Spleen (tissue), 11 donors: ENCODE results near the gene DEAF1. TPM values are rescaled to one million over a fixed set of nuclear protein-coding genes. Genes with fewer than 3 reads are reported as not detected.

ENCODE experiments used
- DNase-seq: peaks from one replicate; pipeline ENCODE4 v3.0.0-alpha.2; 2020
- H3K27ac ChIP-seq, 8 donors: fragments of 200-600 bp; sonication (generic) in 7 of 8; 1 replicate in 4 of 8; 2 replicates in 4 of 8; pipeline versions ENCODE4 v1.5.0 to v1.8.0; 2016 to 2021; ENCODE audit warnings: inconsistent platforms in 4 of 8, mild to moderate bottlenecking in 4 of 8, moderate library complexity in 1 of 8
- H3K27me3 ChIP-seq, 7 donors: fragments of 200-600 bp; sonication (generic) in 6 of 7; replicated peaks in 1 of 7; 1 replicate in 4 of 7; 2 replicates in 3 of 7; pipeline versions ENCODE4 v1.5.0 to v1.8.0; 2016 to 2021; ENCODE audit warnings: inconsistent platforms in 3 of 7, mild to moderate bottlenecking in 1 of 7
- H3K36me3 ChIP-seq, 6 donors: fragments of 200-600 bp; sonication (generic) in 5 of 6; 1 replicate in 4 of 6; 2 replicates in 2 of 6; pipeline versions ENCODE4 v1.5.0 to v1.8.0; 2016 to 2021; ENCODE audit warnings: inconsistent platforms in 2 of 6
- H3K4me1 ChIP-seq, 6 donors: fragments of 200-600 bp; sonication (generic) in 5 of 6; 1 replicate in 3 of 6; 2 replicates in 3 of 6; pipeline versions ENCODE4 v1.5.0 to v1.8.0; 2016 to 2021; ENCODE audit warnings: inconsistent platforms in 3 of 6
- H3K4me3 ChIP-seq, 8 donors: fragments of 200-600 bp; sonication (generic) in 7 of 8; 1 replicate in 4 of 8; 2 replicates in 4 of 8; pipeline versions ENCODE4 v1.5.0 to v1.8.0; 2016 to 2021; ENCODE audit warnings: inconsistent platforms in 4 of 8, mild to moderate bottlenecking in 4 of 8, moderate library complexity in 2 of 8
- H3K9me3 ChIP-seq, 8 donors: fragments of 200-600 bp; sonication (generic) in 7 of 8; 1 replicate in 4 of 8; 2 replicates in 4 of 8; pipeline versions ENCODE4 v1.5.0 to v1.8.0; 2016 to 2021; ENCODE audit warnings: inconsistent platforms in 4 of 8
- CTCF ChIP-seq, 11 experiments: fragments of 200-600 bp in 7 of 11; fragments of 450-650 bp in 4 of 11; sonication (generic) in 4 of 11; IDR thresholded peaks in 8 of 11; conservative IDR thresholded peaks in 3 of 11; 1 replicate in 7 of 11; 2 replicates in 4 of 11; pipeline versions ENCODE4 v1.4.0 to v1.8.0; 2016 to 2021; ENCODE audit warnings: antibody characterized with exemption in 11 of 11, inconsistent platforms in 4 of 11, mild to moderate bottlenecking in 1 of 11
- POLR2A ChIP-seq, 3 donors: fragments of 450-650 bp; IDR thresholded peaks; one replicate each; pipeline ENCODE4 v1.5.1; 2017; ENCODE audit warnings: antibody characterized with exemption in 3 of 3, mild to moderate bottlenecking in 1 of 3
- POLR2AphosphoS5 ChIP-seq, 3 donors: sonication (generic); formaldehyde crosslinking; IDR thresholded peaks; one replicate each; pipeline ENCODE4 v1.5.1; 2017; ENCODE audit warnings: antibody characterized with exemption in 3 of 3
- WGBS, 5 donors: extraction: QIAGEN DNeasy Blood & Tissue Kit in 3 of 5; methylation state at CpG; one replicate each; pipeline versions ENCODE4 v1.1.5 to v1.1.7; 2013 to 2018; 5-methylcytosine and 5-hydroxymethylcytosine counted together
- intact Hi-C: fragments of 100-400 bp; cut with DNase I; formaldehyde crosslinking; loops from one replicate; pipeline ENCODE4 v1.15.0; 2023; ENCODE audit warnings: low total_unique reads
- polyA plus RNA-seq, 3 donors: library from polyadenylated mRNA; stranded (reverse); fragments of 200-250 nt; gene quantifications; one replicate each; pipeline ENCODE4 v1.2.1, GENCODE V29; 2013
- total RNA-seq, 7 donors: library from RNA; depleted of rRNA in 3 of 7; stranded (reverse); fragments of >200 nt in 3 of 7; fragmentation: NEBNext Ultra II Directional in 4 of 7; extraction: Animal tissue kit (Norgen Biotek cat#: 25700) in 4 of 7; gene quantifications; one replicate each; pipeline versions ENCODE4 v1.1.0 to v1.2.1, GENCODE V29; 2016 to 2021
- donor health status: healthy with polysubstance abuse.
- donor health status: DM: no; HTN: no; CAD: no; lungs with moderate emphysema.
- donor health status: DM: no; HTN: no; CAD: no.
- donor health status: Bipolar disorder and iron deficiency.
- donor health status: healthy.
- donor health status: DM: no; HTN: no; CAD: no.
- donor health status: DM: yes; HTN: yes; CAD: no.

The DEAF1 gene
- total and polyA plus RNA-seq, 10 donors, result 21.8 to 44.9 (median 30.1) TPM

- Histone ChIP-seq H3K27me3 (peaks cover 0 to 70% (median 42%) of the 10 kb centered on the region in 7 donors), H3K4me1 (peaks cover 21 to 65% (median 43%) of the 10 kb centered on the region in 6 donors), H3K4me3 (peak overlapping the region in 5 of 8 donors; percentile 19 to 64 (median 24)), H3K36me3 (peaks cover 0 to 27% (median 0%) of the 10 kb centered on the region in 6 donors), H3K27ac (peak overlapping the region in 3 of 8 donors; percentile 7 to 33 (median 10)), H3K9me3 (no peaks in the 10 kb centered on the region)
- DNase-seq, result no peak
- intact Hi-C loops, result no loop called here
- WGBS, 5 donors, result 55 to 71% (median 59%) methylated on average over 19 to 30 of the region's 30 CpGs
- no peak for TF ChIP-seq POLR2AphosphoS5 (IDR thresholded peaks at IDR 0.05)
- no peak for TF ChIP-seq POLR2A (IDR thresholded peaks at IDR 0.05)
- no peak for TF ChIP-seq CTCF (IDR thresholded peaks at IDR 0.05 in 8 of 11, conservative IDR thresholded peaks at IDR 0.05 in 3 of 11)
Measured at GRCh38 chr11:706957-707816, 12.2 kb upstream of the DEAF1 start.

- TF ChIP-seq POLR2AphosphoS5 (IDR thresholded peaks at IDR 0.05) (peak in 1 of 3 donors; percentile 13), CTCF (IDR thresholded peaks at IDR 0.05 in 8 of 11, conservative IDR thresholded peaks at IDR 0.05 in 3 of 11) (no peak)
- peaks cover 21 to 71% (median 48%) of the 10 kb centered on the region in 6 donors for H3K4me1 ChIP-seq
- 9 to 70% (median 14%) methylated on average over 2 to 22 of the region's 22 CpGs for WGBS, 5 donors
- intact Hi-C loops, result no loop called here
- H3K36me3 ChIP-seq, result peaks cover 0 to 34% (median 2%) of the 10 kb centered on the region in 6 donors
- DNase-seq, result no peak
- no peaks in the 10 kb centered on the region for H3K9me3 ChIP-seq
- peak overlapping the region in 6 of 8 donors; percentile 11 to 64 (median 23) for H3K4me3 ChIP-seq
- peak overlapping the region in 3 of 8 donors; percentile 7 to 43 (median 10) for H3K27ac ChIP-seq
- peaks cover 0 to 63% (median 42%) of the 10 kb centered on the region in 7 donors for H3K27me3 ChIP-seq
Measured at GRCh38 chr11:706439-706956, 11.5 kb upstream of the DEAF1 start.

GRCh38 chr11:705646-706438 lies 10.8 kb upstream of the DEAF1 start, which contains the start of gene EPS8L2:
Gene EPS8L2 (plus strand): TSS chr11:706231. CDS start chr11:709408, 3,177 bp downstream.
- peaks cover 21 to 69% (median 47%) of the 10 kb centered on the region in 6 donors for H3K4me1 ChIP-seq
- peak within 1 kb of the TSS in 6 of 8 donors; percentile 3 to 43 (median 9) for H3K27ac ChIP-seq
- H3K9me3 ChIP-seq, result no peaks in the 10 kb centered on the region
- peaks cover 0 to 38% (median 2%) of the 10 kb centered on the region in 6 donors for H3K36me3 ChIP-seq
- TF ChIP-seq POLR2AphosphoS5 (IDR thresholded peaks at IDR 0.05) (peak in 2 of 3 donors; percentile 12 to 53), CTCF (IDR thresholded peaks at IDR 0.05 in 8 of 11, conservative IDR thresholded peaks at IDR 0.05 in 3 of 11) (no peak)
- DNase-seq, result peak; percentile 81
- peaks cover 0 to 56% (median 42%) of the 10 kb centered on the region in 7 donors for H3K27me3 ChIP-seq
- 5 to 18% (median 10%) methylated on average over 25 to 90 of the region's 90 CpGs for WGBS, 5 donors
- peak within 1 kb of the TSS in 6 of 8 donors; percentile 11 to 64 (median 23) for H3K4me3 ChIP-seq
- intact Hi-C loops, result no loop called here
